Ovary (tissue), 3 donors: ENCODE measurements around the gene OR10J1.

Experiments used
- CTCF ChIP-seq, 3 donors: fragments of 450-650 bp in 2 of 3; fragments of 200-600 bp in 1 of 3; IDR thresholded peaks; one replicate each; pipeline versions ENCODE4 v1.5.1 to v1.8.0; 2016 to 2022; ENCODE audit warnings: antibody characterized with exemption in 3 of 3, mild to moderate bottlenecking in 1 of 3
- EP300 ChIP-seq: sonication (generic); formaldehyde crosslinking; IDR thresholded peaks from one replicate; pipeline ENCODE4 v1.6.1; 2017; ENCODE audit warnings: antibody characterized with exemption
- POLR2A ChIP-seq: fragments of 450-650 bp; IDR thresholded peaks from one replicate; pipeline ENCODE4 v1.6.1; 2017; ENCODE audit warnings: antibody characterized with exemption, mild to moderate bottlenecking, moderate library complexity
- donor health status: DM: no; HTN: no; CAD: no.

- TF ChIP-seq CTCF (IDR thresholded peaks at IDR 0.05) (no peak), POLR2A (no peak), EP300 (no peak)
These were observed 28.8 kb downstream of the OR10J1 start for GRCh38 chr1:159468321-159468720.
